ENCODE measurements around the gene TMEM14C.

The TMEM14C gene

DNA sequence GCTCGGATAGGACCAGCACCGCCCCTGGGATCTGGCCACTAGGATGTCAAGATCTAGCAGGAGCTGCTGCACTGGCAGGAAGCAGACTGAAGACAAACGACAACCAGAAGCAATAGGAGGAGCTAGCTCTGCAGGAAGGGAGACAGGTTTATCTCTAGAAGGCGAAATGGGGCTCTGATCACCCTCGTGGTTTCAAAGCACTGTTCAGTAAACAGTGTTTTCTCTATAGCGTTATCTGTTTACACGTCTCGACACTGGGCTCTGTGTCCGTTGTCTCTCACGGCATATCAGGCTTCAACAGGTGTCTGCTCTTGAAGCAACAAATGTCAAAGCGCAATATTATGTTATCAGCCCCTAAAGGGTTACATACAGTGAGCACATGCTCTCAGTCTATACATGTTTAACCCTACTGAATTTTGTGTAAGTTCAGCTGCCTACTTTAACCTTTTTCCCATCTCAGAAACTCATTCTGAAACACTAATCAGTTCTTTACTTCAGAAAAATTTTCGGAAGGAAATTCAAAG, 48.6 kb downstream of the TMEM14C start:
- no peak for DNase-seq

DNA sequence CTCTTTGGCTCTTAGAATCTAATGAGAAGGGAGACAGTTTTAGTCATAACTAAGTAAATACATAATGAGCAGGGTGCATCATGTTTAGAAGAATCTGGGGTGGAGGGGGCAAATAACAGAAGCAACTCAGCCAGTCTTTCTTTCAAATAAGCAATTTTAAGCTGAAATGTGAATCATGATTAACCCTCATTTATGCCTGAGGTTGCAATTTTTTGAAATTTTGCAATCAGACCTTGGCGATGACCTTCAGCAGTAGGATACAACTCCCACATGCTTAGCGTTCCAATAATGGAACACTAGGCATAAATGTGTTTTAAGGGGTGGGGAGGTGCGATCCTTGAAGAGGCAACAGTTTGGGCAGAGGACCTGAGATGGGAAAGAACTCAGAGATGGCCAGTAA, 55.4 kb downstream of the TMEM14C start:
- no peak for DNase-seq

DNA sequence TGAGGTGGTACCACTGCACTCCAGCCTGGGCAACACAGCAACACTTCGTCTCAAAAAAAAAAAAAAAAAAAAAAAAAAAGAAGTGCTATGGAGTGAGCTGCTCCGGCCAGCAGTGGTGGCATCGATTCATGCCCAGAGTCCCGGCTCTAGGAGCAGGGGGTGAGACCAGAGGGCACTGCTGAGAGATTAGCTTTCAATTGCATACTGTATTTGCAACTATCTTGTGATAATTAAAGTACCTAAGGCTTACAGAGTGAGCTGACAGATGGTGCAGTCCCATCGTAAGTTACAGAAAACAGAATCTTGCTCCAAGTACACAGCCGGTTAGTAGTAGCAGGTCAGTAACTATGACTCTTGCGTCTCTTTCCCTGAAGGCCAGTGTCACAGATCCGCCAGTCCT, 56.2 kb downstream of the TMEM14C start:
- no peak for DNase-seq

Measured in NCI-H2171 (cell line).